GM12892 (cell line): ENCODE measurements around the gene CHKA.

Experiments
- POLR2AphosphoS5 ChIP-seq: IDR thresholded peaks from 2 replicates; pipeline ENCODE4 v1.6.1; 2011; ENCODE audit warnings: low read depth, low read length, control low read depth
- TAF1 ChIP-seq: IDR thresholded peaks from 2 replicates; pipeline ENCODE4 v1.6.1; 2011; ENCODE audit warnings: low read depth, mild to moderate bottlenecking, control low read depth, low read length, borderline replicate concordance

- TF ChIP-seq POLR2AphosphoS5 = no peak
- no peak for TF ChIP-seq TAF1
These were observed 98.7 kb downstream of the CHKA start for GRCh38 chr11:68022531-68022930.
